ENCODE results near the gene SERGEF. TPM values are rescaled to one million over a fixed set of nuclear protein-coding genes. Genes with fewer than 3 reads are reported as not detected.

SERGEF gene
- 10 to 100 TPM; 23.6 to 45.0 (median 23.8) TPM for total RNA-seq
- long read RNA-seq, donor 1, transcript SERGEF-208 (10 exons, 1,264 nt): minor isoform, 6 of 49 reads
- long read RNA-seq, donor 1, transcript SERGEF-201 (11 exons, 1,566 nt): major isoform, 12 of 49 reads
- long read RNA-seq, donor 1, partial matches to known transcripts: 0 of 49 reads
- long read RNA-seq, donor 1, other reads (novel, unspliced or antisense): 31 of 49 reads
- long read RNA-seq, donor 2, transcript SERGEF-201 (11 exons, 1,566 nt): major isoform, 7 of 15 reads
- long read RNA-seq, donor 2, partial matches to known transcripts: 1 of 15 reads
- long read RNA-seq, donor 2, other reads (novel, unspliced or antisense): 4 of 15 reads

- H3K36me3 ChIP-seq (ENCODE audit: low read depth): no peaks in the 10 kb centered on the region
- H3K9me3 ChIP-seq: no peaks in the 10 kb centered on the region
- intact Hi-C loops (cut with DNase I, micrococcal nuclease): no loop called here
- H3K4me3 ChIP-seq: peak within 1 kb of the TSS; percentile 56
- ATAC-seq (peak; percentile 98), DNase-seq (peak; percentile 96 to 98 (median 98))
- H3K4me1 ChIP-seq (ENCODE audit: low read depth): no peaks in the 10 kb centered on the region
- no peak for TF ChIP-seq CTCF (IDR thresholded peaks at IDR 0.05)
These were observed at the start of gene SERGEF for GRCh38 chr11:18012906-18013781. Gene SERGEF, minus strand, starts transcription at chr11:18013047. Its CDS starts 37 bp downstream, at chr11:18013010.

GRCh38 chr11:18061351-18061750, 48.5 kb upstream of the SERGEF start:
- intact Hi-C loops (cut with DNase I, micrococcal nuclease): no loop called here
- Histone ChIP-seq H3K4me3 (no peak overlapping the region), H3K4me1 (ENCODE audit: low read depth) (no peaks in the 10 kb centered on the region), H3K36me3 (ENCODE audit: low read depth) (no peaks in the 10 kb centered on the region), H3K9me3 (no peaks in the 10 kb centered on the region)
- no peak for DNase-seq
- no peak for ATAC-seq
- no peak for TF ChIP-seq CTCF (IDR thresholded peaks at IDR 0.05)

GRCh38 chr11:18056561-18057181, 43.8 kb upstream of the SERGEF start:
- Histone ChIP-seq H3K4me3 (no peak overlapping the region), H3K4me1 (ENCODE audit: low read depth) (no peaks in the 10 kb centered on the region), H3K9me3 (no peaks in the 10 kb centered on the region), H3K36me3 (ENCODE audit: low read depth) (no peaks in the 10 kb centered on the region)
- intact Hi-C loops (cut with DNase I, micrococcal nuclease): no loop called here
- TF ChIP-seq CTCF (IDR thresholded peaks at IDR 0.05): no peak
- ATAC-seq (no peak), DNase-seq (no peak)

GRCh38 chr11:18054511-18055103, 41.8 kb upstream of the SERGEF start:
- TF ChIP-seq CTCF (IDR thresholded peaks at IDR 0.05): no peak
- intact Hi-C loops (cut with DNase I, micrococcal nuclease): no loop called here
- Histone ChIP-seq H3K4me3 (no peak overlapping the region), H3K9me3 (no peaks in the 10 kb centered on the region), H3K4me1 (ENCODE audit: low read depth) (no peaks in the 10 kb centered on the region), H3K36me3 (ENCODE audit: low read depth) (no peaks in the 10 kb centered on the region)
- ATAC-seq (no peak), DNase-seq (no peak)

GRCh38 chr11:18050848-18051247, 38.0 kb upstream of the SERGEF start:
- H3K9me3 ChIP-seq: no peaks in the 10 kb centered on the region
- H3K36me3 ChIP-seq (ENCODE audit: low read depth): no peaks in the 10 kb centered on the region
- ATAC-seq (no peak), DNase-seq (no peak)
- no peaks in the 10 kb centered on the region for H3K4me1 ChIP-seq (ENCODE audit: low read depth)
- intact Hi-C loops (cut with DNase I, micrococcal nuclease): no loop called here
- no peak for TF ChIP-seq CTCF (IDR thresholded peaks at IDR 0.05)
- no peak overlapping the region for H3K4me3 ChIP-seq
